Cardiac fibroblast (primary cell): ENCODE results near the gene BCOR.

Experiments used
- DNase-seq, 2 donors: peaks; one replicate each; pipeline versions ENCODE4 v3.0.0 to v3.0.0-alpha.2; 2010; ENCODE audit warnings: low read depth in 2 of 2
- H3K4me3 ChIP-seq, 2 donors: replicated peaks in 1 of 2; 1 replicate in 1 of 2; 2 replicates in 1 of 2; pipeline ENCODE4 v1.5.1; 2011; ENCODE audit warnings: low read depth in 2 of 2, low read length in 2 of 2, mild to moderate bottlenecking in 2 of 2, moderate library complexity in 1 of 2
- TF ChIP-seq, protein P1 (sequence below): IDR thresholded peaks from one replicate; pipeline ENCODE4 v1.5.1; 2011; ENCODE audit warnings: low read depth, mild to moderate bottlenecking, low read length, inconsistent platforms

BCOR gene

GRCh38 chrX:40117715-40118285 is 20.0 kb upstream of the BCOR start:
- no peak overlapping the region for H3K4me3 ChIP-seq
- TF ChIP-seq, protein P1, sequence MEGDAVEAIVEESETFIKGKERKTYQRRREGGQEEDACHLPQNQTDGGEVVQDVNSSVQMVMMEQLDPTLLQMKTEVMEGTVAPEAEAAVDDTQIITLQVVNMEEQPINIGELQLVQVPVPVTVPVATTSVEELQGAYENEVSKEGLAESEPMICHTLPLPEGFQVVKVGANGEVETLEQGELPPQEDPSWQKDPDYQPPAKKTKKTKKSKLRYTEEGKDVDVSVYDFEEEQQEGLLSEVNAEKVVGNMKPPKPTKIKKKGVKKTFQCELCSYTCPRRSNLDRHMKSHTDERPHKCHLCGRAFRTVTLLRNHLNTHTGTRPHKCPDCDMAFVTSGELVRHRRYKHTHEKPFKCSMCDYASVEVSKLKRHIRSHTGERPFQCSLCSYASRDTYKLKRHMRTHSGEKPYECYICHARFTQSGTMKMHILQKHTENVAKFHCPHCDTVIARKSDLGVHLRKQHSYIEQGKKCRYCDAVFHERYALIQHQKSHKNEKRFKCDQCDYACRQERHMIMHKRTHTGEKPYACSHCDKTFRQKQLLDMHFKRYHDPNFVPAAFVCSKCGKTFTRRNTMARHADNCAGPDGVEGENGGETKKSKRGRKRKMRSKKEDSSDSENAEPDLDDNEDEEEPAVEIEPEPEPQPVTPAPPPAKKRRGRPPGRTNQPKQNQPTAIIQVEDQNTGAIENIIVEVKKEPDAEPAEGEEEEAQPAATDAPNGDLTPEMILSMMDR, result no peak
- no peak for DNase-seq

GRCh38 chrX:40116925-40117324 is 19.2 kb upstream of the BCOR start:
- no peak overlapping the region for H3K4me3 ChIP-seq
- TF ChIP-seq, protein P1, result no peak

GRCh38 chrX:40112996-40113395 is 15.2 kb upstream of the BCOR start:
- H3K4me3 ChIP-seq, result no peak overlapping the region
- DNase-seq, result no peak
- TF ChIP-seq, protein P1, result no peak

More at GRCh38 chrX:40116925-40117324, 19.2 kb upstream of the BCOR start:
- no peak for DNase-seq

- TF ChIP-seq, protein P1, result no peak
- DNase-seq, result no peak
- no peak overlapping the region for H3K4me3 ChIP-seq
Measured at GRCh38 chrX:40111868-40112267, 14.1 kb upstream of the BCOR start.

GRCh38 chrX:40109288-40110008 is 11.7 kb upstream of the BCOR start:
- TF ChIP-seq, protein P1, result no peak
- DNase-seq, result peak; percentile 72
- H3K4me3 ChIP-seq, result peak overlapping the region; percentile 30 to 50

DNA sequence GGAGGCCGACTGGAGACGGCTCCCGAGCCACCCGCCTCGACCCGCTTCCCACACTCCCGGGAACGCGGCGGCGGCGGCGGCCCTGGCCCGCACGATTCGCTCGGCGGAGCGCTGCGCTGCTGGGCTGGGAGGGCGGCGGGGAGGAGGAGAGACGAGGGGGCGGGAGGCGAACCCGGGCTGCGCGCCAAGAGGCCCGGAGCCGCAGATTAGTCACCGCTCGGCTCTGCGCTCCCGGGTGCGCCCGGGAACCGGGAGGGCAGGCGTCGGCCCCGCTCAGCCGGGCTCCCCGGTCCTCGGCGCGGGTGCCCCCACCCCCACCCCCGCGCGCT is 11.2 kb upstream of the BCOR start:
- H3K4me3 ChIP-seq, result peak overlapping the region in 1 of 2 donors; percentile 50
- peak; percentile 78 to 83 for DNase-seq

More for the DNA sequence above, 11.2 kb upstream of the BCOR start:
- TF ChIP-seq, protein P1, result no peak
